ENCODE data around the gene SWI5. TPM values are rescaled to one million over a fixed set of nuclear protein-coding genes. Genes with fewer than 3 reads are reported as not detected.

SWI5 gene
- total RNA-seq, 4 donors from 2014 or later = 27.5 to 39.8 (median 32.9) TPM

DNA sequence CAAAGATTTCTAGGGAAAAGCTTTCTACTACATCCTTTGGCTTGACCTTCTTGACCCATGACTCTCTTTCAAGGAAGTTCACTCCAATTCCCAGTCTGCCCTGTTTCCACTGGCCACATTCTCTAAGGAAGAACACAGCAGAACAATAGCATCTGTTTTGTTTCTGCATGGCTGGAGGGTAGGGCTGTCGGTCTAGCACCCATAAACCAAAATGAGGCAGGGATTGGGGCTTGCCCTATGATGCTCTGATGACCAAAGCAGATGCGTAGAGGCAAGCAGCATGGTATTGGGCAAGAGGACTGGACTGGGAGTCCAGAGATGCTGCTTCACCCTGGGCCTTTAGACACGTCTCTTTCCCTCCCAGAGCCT is 24.4 kb upstream of the SWI5 start:
- Histone ChIP-seq H3K9me3 (no peaks in the 10 kb centered on the region), H3K36me3 (peaks cover 0 to 16% (median 0%) of the 10 kb centered on the region in 3 donors), H3K27ac (peak overlapping the region in 1 of 4 donors; percentile 72), H3K4me3 (no peak overlapping the region), H3K4me1 (peaks cover 0 to 23% (median 11%) of the 10 kb centered on the region in 4 donors), H3K27me3 (no peaks in the 10 kb centered on the region)
- TF ChIP-seq EP300 (IDR thresholded peaks at IDR 0.05) (no peak), POLR2A (IDR thresholded peaks at IDR 0.05) (no peak)
- TF ChIP-seq, protein P1, sequence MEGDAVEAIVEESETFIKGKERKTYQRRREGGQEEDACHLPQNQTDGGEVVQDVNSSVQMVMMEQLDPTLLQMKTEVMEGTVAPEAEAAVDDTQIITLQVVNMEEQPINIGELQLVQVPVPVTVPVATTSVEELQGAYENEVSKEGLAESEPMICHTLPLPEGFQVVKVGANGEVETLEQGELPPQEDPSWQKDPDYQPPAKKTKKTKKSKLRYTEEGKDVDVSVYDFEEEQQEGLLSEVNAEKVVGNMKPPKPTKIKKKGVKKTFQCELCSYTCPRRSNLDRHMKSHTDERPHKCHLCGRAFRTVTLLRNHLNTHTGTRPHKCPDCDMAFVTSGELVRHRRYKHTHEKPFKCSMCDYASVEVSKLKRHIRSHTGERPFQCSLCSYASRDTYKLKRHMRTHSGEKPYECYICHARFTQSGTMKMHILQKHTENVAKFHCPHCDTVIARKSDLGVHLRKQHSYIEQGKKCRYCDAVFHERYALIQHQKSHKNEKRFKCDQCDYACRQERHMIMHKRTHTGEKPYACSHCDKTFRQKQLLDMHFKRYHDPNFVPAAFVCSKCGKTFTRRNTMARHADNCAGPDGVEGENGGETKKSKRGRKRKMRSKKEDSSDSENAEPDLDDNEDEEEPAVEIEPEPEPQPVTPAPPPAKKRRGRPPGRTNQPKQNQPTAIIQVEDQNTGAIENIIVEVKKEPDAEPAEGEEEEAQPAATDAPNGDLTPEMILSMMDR (IDR thresholded peaks at IDR 0.05) = no peak
- no peak for DNase-seq (ENCODE audit: low spot score in 2 of 2)
- WGBS, 2 donors = 50 to 71% methylated on average over 3 of the region's 3 CpGs

DNA sequence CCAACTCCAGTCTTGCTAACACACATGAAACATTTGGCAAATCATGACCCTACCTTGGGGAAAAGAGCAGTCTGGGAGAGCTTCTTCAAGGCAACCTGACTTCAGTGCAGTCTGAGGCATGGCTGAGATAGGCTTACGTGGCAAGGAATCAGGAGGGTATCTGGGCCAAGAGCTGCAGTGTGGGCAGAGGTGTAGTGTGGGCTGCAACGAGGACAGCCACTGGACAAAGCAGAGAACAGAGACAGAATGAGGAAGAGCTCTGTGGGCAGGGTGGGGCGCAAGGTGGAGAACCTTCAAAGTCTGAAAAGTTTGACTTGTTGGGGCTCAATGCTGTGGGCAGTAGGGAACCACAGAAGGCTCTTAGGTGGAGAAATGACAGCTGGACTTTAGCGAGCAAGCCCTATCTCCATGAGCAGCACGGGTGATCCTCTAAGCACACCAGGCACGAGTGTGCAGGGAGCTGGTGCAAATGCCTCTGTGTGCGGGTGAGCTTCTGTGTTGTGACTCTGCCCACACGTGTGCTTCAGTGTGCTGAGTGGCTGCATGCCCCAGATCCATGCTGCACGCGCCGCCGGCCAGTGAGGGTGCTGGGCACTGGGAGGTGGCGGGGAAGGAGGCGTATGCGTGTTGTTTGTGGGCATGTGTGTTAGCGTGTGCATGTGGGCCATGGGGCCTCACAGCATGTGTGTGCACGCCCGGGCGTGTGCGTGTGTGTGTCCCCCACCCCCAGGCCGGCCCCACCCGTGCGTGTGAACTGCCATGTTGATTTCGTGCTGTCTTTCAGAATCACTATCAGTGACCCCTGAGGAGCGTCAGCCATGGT is 23.5 kb upstream of the SWI5 start:
- H3K27ac ChIP-seq = no peak overlapping the region
- no peak overlapping the region for H3K4me3 ChIP-seq
- TF ChIP-seq POLR2A (IDR thresholded peaks at IDR 0.05) = no peak
- TF ChIP-seq, protein P1 (IDR thresholded peaks at IDR 0.05) = no peak
- TF ChIP-seq EP300 (IDR thresholded peaks at IDR 0.05) = no peak
- DNase-seq (ENCODE audit: low spot score in 2 of 2) = no peak
- 85% methylated on average over 21 to 25 of the region's 25 CpGs for WGBS, 2 donors
- peaks cover 0 to 23% (median 11%) of the 10 kb centered on the region in 4 donors for H3K4me1 ChIP-seq
- H3K27me3 ChIP-seq = no peaks in the 10 kb centered on the region
- H3K36me3 ChIP-seq = peaks cover 0 to 24% (median 0%) of the 10 kb centered on the region in 3 donors
- H3K9me3 ChIP-seq = no peaks in the 10 kb centered on the region

GRCh38 chr9:128253140-128253990 is 22.7 kb upstream of the SWI5 start:
- no peak for DNase-seq (ENCODE audit: low spot score in 2 of 2)
- H3K36me3 ChIP-seq = peaks cover 0 to 32% (median 6%) of the 10 kb centered on the region in 3 donors
- 80 to 83% methylated on average over 26 to 31 of the region's 31 CpGs for WGBS, 2 donors
- H3K27ac ChIP-seq = no peak overlapping the region
- H3K27me3 ChIP-seq = no peaks in the 10 kb centered on the region
- peaks cover 0 to 23% (median 11%) of the 10 kb centered on the region in 4 donors for H3K4me1 ChIP-seq
- H3K9me3 ChIP-seq = no peaks in the 10 kb centered on the region
- TF ChIP-seq, protein P1 (IDR thresholded peaks at IDR 0.05) = no peak
- no peak for TF ChIP-seq POLR2A (IDR thresholded peaks at IDR 0.05)
- H3K4me3 ChIP-seq = no peak overlapping the region

GRCh38 chr9:128253991-128254346 is 22.1 kb upstream of the SWI5 start:
- 87 to 89% methylated on average over 7 of the region's 7 CpGs for WGBS, 2 donors
- Histone ChIP-seq H3K36me3 (peaks cover 0 to 38% (median 9%) of the 10 kb centered on the region in 3 donors), H3K9me3 (no peaks in the 10 kb centered on the region), H3K4me3 (no peak overlapping the region), H3K27ac (no peak overlapping the region), H3K4me1 (peaks cover 0 to 23% (median 11%) of the 10 kb centered on the region in 4 donors), H3K27me3 (no peaks in the 10 kb centered on the region)
- TF ChIP-seq POLR2A (IDR thresholded peaks at IDR 0.05) = no peak
- TF ChIP-seq, protein P1 (IDR thresholded peaks at IDR 0.05) = no peak
- TF ChIP-seq EP300 (IDR thresholded peaks at IDR 0.05) = no peak
- no peak for DNase-seq (ENCODE audit: low spot score in 2 of 2)

GRCh38 chr9:128254362-128254761 is 21.7 kb upstream of the SWI5 start:
- no peak for TF ChIP-seq EP300 (IDR thresholded peaks at IDR 0.05)
- no peak for DNase-seq (ENCODE audit: low spot score in 2 of 2)
- Histone ChIP-seq H3K9me3 (no peaks in the 10 kb centered on the region), H3K27me3 (no peaks in the 10 kb centered on the region), H3K4me1 (peaks cover 0 to 23% (median 11%) of the 10 kb centered on the region in 4 donors), H3K36me3 (peaks cover 0 to 42% (median 13%) of the 10 kb centered on the region in 3 donors), H3K27ac (no peak overlapping the region), H3K4me3 (no peak overlapping the region)
- 79 to 85% methylated on average over 20 of the region's 20 CpGs for WGBS, 2 donors
